GM19099 (cell line): ENCODE data around the gene SMAD7.

Experiments
- POLR2A ChIP-seq: IDR thresholded peaks from 3 replicates; pipeline ENCODE4 v1.6.1; 2011; ENCODE audit warnings: low read depth; ENCODE audit not compliant: insufficient read length; ENCODE audit errors: extremely low read depth

Gene SMAD7

GRCh38 chr18:48947092-48947491 lies 3.7 kb downstream of the SMAD7 start:
- no peak for TF ChIP-seq POLR2A

- no peak for TF ChIP-seq POLR2A
Observed at GRCh38 chr18:48946329-48946835, 4.4 kb downstream of the SMAD7 start.

GRCh38 chr18:48945953-48946217 lies 4.9 kb downstream of the SMAD7 start:
- TF ChIP-seq POLR2A: no peak

GRCh38 chr18:48944634-48945033 lies 6.1 kb downstream of the SMAD7 start:
- no peak for TF ChIP-seq POLR2A

- no peak for TF ChIP-seq POLR2A
Observed at GRCh38 chr18:48943736-48944527, 6.8 kb downstream of the SMAD7 start.

- no peak for TF ChIP-seq POLR2A
Observed at GRCh38 chr18:48943333-48943732, 7.4 kb downstream of the SMAD7 start.

GRCh38 chr18:48942554-48943261 lies 8.1 kb downstream of the SMAD7 start:
- TF ChIP-seq POLR2A: no peak

GRCh38 chr18:48942086-48942485 lies 8.7 kb downstream of the SMAD7 start:
- no peak for TF ChIP-seq POLR2A

- TF ChIP-seq POLR2A: no peak
Observed at GRCh38 chr18:48941672-48942071, 9.1 kb downstream of the SMAD7 start.

GRCh38 chr18:48940854-48941611 lies 9.7 kb downstream of the SMAD7 start:
- TF ChIP-seq POLR2A: peak; percentile 14

- no peak for TF ChIP-seq POLR2A
Observed at GRCh38 chr18:48939205-48940097, 11.3 kb downstream of the SMAD7 start.

- no peak for TF ChIP-seq POLR2A
Observed at GRCh38 chr18:48938827-48939204, 11.9 kb downstream of the SMAD7 start.

- no peak for TF ChIP-seq POLR2A
Observed at GRCh38 chr18:48937869-48938750, 12.7 kb downstream of the SMAD7 start.

- no peak for TF ChIP-seq POLR2A
Observed at GRCh38 chr18:48935433-48935774, 15.4 kb downstream of the SMAD7 start.

- TF ChIP-seq POLR2A: peak; percentile 25
Observed at GRCh38 chr18:48934723-48935432, 15.9 kb downstream of the SMAD7 start.
